Natural killer cell (primary cell): ENCODE measurements around the gene DARS1. TPM values are rescaled to one million over a fixed set of nuclear protein-coding genes. Genes with fewer than 3 reads are reported as not detected.

Experiments
- ATAC-seq, 3 donors: fragments of 150-1000 bp in 2 of 3; fragments of 200-7000 bp in 1 of 3; cut with Tn5 transposase; 1 replicate in 1 of 3; 2 replicates in 2 of 3; pipeline ENCODE4 v1.10.0; 2021; ENCODE audit warnings: mild to moderate bottlenecking in 2 of 3, moderate library complexity in 2 of 3
- DNase-seq, 2 donors: peaks; one replicate each; pipeline versions ENCODE4 v3.0.0 to v3.0.0-alpha.2; 2013 to 2021; ENCODE audit warnings: mixed read lengths in 1 of 2
- H3K27ac ChIP-seq: one replicate; pipeline ENCODE4 v1.5.1; 2013; ENCODE audit warnings: mild to moderate bottlenecking, low read length
- H3K27me3 ChIP-seq: one replicate; pipeline ENCODE4 v1.6.1; 2013; ENCODE audit warnings: low read length; ENCODE audit not compliant: control insufficient read depth, insufficient read depth
- H3K36me3 ChIP-seq: one replicate; pipeline ENCODE4 v1.6.1; 2013; ENCODE audit warnings: low read length; ENCODE audit not compliant: control insufficient read depth, insufficient read depth
- H3K4me1 ChIP-seq: one replicate; pipeline ENCODE4 v1.6.1; 2013; ENCODE audit warnings: low read length; ENCODE audit not compliant: control insufficient read depth, insufficient read depth
- H3K4me3 ChIP-seq: one replicate; pipeline ENCODE4 v1.5.1; 2013; ENCODE audit warnings: low read length
- H3K9me3 ChIP-seq: one replicate; pipeline ENCODE4 v1.6.1; 2013; ENCODE audit warnings: low read length; ENCODE audit not compliant: control insufficient read depth, insufficient read depth
- H3K27ac Mint-ChIP-seq, 2 donors: one replicate each; pipeline ENCODE4 v1.8.0; 2022; ENCODE audit warnings: mild to moderate bottlenecking in 2 of 2, mixed read lengths in 2 of 2, moderate library complexity in 1 of 2
- H3K27me3 Mint-ChIP-seq, 2 donors: one replicate each; pipeline ENCODE4 v1.8.0; 2022; ENCODE audit warnings: low read depth in 2 of 2, mixed read lengths in 2 of 2
- H3K36me3 Mint-ChIP-seq: one replicate; pipeline ENCODE4 v1.8.0; 2022; ENCODE audit warnings: mixed read lengths
- H3K4me1 Mint-ChIP-seq, 2 donors: one replicate each; pipeline ENCODE4 v1.8.0; 2022; ENCODE audit warnings: mixed read lengths in 2 of 2
- H3K4me3 Mint-ChIP-seq: one replicate; pipeline ENCODE4 v1.8.0; 2022; ENCODE audit warnings: mild to moderate bottlenecking, moderate library complexity, mixed read lengths
- H3K9me3 Mint-ChIP-seq, 2 donors: one replicate each; pipeline ENCODE4 v1.8.0; 2022; ENCODE audit warnings: mixed read lengths in 2 of 2
- WGBS: methylation state at CpG from one replicate; pipeline ENCODE4 v1.1.7; 2013; ENCODE audit warnings: missing lambda C conversion rate; ENCODE audit not compliant: insufficient coverage; 5-methylcytosine and 5-hydroxymethylcytosine counted together
- intact Hi-C: fragments of 100-400 bp; cut with micrococcal nuclease; formaldehyde crosslinking; loops from one replicate; pipeline ENCODE4 v1.14.2; 2022
- total RNA-seq, 4 donors: library from RNA; stranded (reverse); fragments of 120-200 nt in 1 of 4; gene quantifications; one replicate each; pipeline versions ENCODE4 v1.2.3 to v1.2.4, GENCODE V29; 2013 to 2022
- TF ChIP-seq, protein P1 (sequence below): fragments of 200-600 bp; IDR thresholded peaks from one replicate; pipeline ENCODE4 v1.8.0; 2022; ENCODE audit warnings: antibody characterized with exemption

Gene DARS1
- total RNA-seq, 3 donors from 2014 or later (not counting 1 experiment from before 2014, with no cell fraction given), result 28.4 to 31.3 (median 30.3) TPM

DNA sequence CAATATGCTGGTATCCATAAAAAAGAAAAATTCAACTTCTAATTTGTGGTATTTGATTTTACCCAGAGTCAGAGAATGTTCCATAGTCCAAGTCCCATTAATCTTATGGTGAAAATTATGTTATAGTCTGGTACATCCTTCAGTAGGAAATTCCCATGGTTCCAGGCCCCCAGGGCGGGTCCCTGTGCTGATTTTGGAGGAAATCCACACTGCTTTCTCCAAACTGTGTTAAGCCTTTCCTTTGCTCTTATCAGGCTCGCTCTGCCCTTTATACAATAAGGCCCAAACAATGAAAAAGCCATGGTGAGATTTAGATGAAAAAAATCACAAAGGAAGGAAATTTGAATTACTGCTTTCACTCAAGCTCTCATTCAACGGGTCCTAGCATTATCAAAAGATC, 46.8 kb upstream of the DARS1 start:
- H3K27ac ChIP-seq, result no peak overlapping the region
- H3K4me3 ChIP-seq, result no peak overlapping the region
- Mint-ChIP-seq H3K9me3 (no peaks in the 10 kb centered on the region), H3K4me1 (no peaks in the 10 kb centered on the region), H3K27ac (no peak overlapping the region), H3K36me3 (no peaks in the 10 kb centered on the region), H3K27me3 (peaks cover 0 to 8% of the 10 kb centered on the region in 2 donors), H3K4me3 (no peak overlapping the region)
- H3K4me1 ChIP-seq, result no peaks in the 10 kb centered on the region
- TF ChIP-seq, protein P1, sequence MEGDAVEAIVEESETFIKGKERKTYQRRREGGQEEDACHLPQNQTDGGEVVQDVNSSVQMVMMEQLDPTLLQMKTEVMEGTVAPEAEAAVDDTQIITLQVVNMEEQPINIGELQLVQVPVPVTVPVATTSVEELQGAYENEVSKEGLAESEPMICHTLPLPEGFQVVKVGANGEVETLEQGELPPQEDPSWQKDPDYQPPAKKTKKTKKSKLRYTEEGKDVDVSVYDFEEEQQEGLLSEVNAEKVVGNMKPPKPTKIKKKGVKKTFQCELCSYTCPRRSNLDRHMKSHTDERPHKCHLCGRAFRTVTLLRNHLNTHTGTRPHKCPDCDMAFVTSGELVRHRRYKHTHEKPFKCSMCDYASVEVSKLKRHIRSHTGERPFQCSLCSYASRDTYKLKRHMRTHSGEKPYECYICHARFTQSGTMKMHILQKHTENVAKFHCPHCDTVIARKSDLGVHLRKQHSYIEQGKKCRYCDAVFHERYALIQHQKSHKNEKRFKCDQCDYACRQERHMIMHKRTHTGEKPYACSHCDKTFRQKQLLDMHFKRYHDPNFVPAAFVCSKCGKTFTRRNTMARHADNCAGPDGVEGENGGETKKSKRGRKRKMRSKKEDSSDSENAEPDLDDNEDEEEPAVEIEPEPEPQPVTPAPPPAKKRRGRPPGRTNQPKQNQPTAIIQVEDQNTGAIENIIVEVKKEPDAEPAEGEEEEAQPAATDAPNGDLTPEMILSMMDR, result no peak
- 77% methylated on average over 2 of the region's 3 CpGs for WGBS
- no peaks in the 10 kb centered on the region for H3K9me3 ChIP-seq
- ATAC-seq (no peak), DNase-seq (no peak)
- intact Hi-C loops, result no loop called here
- H3K27me3 ChIP-seq, result no peaks in the 10 kb centered on the region
- H3K36me3 ChIP-seq, result no peaks in the 10 kb centered on the region

DNA sequence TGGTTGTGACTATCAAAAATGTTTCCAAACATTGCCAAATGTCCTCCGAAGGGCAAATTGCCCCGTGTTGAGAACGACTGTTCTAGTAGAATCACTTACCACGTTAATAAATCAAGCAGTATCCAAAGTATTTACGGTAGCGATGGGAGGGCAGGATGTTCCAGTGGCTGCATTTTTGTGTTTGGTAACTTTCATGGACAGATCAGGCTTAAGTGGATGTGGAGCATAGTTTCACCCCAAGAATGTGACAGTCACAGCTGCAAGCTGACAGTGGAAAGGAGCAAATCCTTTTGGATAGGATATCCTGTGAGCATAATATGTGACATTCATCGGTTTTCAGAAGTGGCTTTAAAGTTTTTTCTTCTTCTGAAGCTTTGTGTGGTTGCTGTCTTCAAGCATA, 46.3 kb upstream of the DARS1 start:
- Histone ChIP-seq H3K9me3 (no peaks in the 10 kb centered on the region), H3K27ac (no peak overlapping the region), H3K4me3 (no peak overlapping the region), H3K36me3 (no peaks in the 10 kb centered on the region), H3K27me3 (no peaks in the 10 kb centered on the region), H3K4me1 (no peaks in the 10 kb centered on the region)
- TF ChIP-seq, protein P1, result no peak
- ATAC-seq (no peak), DNase-seq (no peak)
- H3K9me3 Mint-ChIP-seq, result no peaks in the 10 kb centered on the region
- intact Hi-C loops, result no loop called here
- H3K36me3 Mint-ChIP-seq, result no peaks in the 10 kb centered on the region
- H3K27ac Mint-ChIP-seq, result no peak overlapping the region
- no peaks in the 10 kb centered on the region for H3K4me1 Mint-ChIP-seq
- 80% methylated on average over 7 of the region's 7 CpGs for WGBS
- H3K4me3 Mint-ChIP-seq, result no peak overlapping the region
- peaks cover 0 to 8% of the 10 kb centered on the region in 2 donors for H3K27me3 Mint-ChIP-seq

DNA sequence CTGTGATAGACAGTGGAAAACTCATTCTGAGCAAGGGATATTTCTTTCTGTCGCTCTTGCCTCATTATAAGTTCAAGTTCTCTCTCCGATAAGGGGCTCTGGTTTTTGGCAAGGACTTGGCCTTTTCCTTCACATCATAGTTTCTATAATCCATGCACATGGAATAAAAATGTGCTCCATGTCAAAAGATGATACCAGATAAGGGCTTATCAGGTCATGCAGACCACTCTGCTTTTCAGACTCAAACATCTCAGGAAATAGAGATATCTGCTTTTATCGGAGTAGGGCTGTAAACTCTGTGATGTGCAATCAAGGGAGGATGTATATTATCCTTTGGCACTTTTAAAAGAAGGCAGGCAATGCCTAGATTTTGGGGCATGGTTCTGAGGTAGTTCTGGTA, 45.0 kb upstream of the DARS1 start:
- 49% methylated on average over 3 of the region's 3 CpGs for WGBS
- H3K4me3 Mint-ChIP-seq, result no peak overlapping the region
- H3K27ac Mint-ChIP-seq, result no peak overlapping the region

DNA sequence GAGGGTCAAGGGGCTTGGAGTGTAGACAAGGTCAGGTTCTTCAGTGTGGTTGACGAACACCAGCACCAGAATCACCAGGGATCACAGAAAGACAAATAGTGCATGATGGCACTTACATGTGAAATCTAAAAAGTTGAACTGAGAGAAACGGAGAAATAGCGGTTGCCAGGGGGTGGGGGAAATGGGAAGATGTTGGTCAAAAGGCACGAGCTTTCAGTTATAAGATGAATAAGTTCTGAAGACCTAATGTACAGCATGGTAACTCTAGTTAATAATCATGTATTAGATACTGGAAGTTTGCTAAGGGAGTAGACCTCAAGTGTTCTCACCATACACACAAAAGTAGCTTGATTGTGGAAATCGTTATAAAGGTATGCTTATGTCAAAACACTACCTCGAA, 43.7 kb upstream of the DARS1 start:
- Histone ChIP-seq H3K36me3 (no peaks in the 10 kb centered on the region), H3K4me1 (peaks cover 7% of the 10 kb centered on the region), H3K4me3 (no peak overlapping the region), H3K27me3 (no peaks in the 10 kb centered on the region), H3K27ac (no peak overlapping the region), H3K9me3 (no peaks in the 10 kb centered on the region)
- intact Hi-C loops, result no loop called here
- peaks cover 0 to 13% of the 10 kb centered on the region in 2 donors for H3K4me1 Mint-ChIP-seq
- H3K9me3 Mint-ChIP-seq, result no peaks in the 10 kb centered on the region
- TF ChIP-seq, protein P1, result no peak
- H3K27ac Mint-ChIP-seq, result no peak overlapping the region
- H3K27me3 Mint-ChIP-seq, result peaks cover 0 to 8% of the 10 kb centered on the region in 2 donors
- DNase-seq, result no peak
- H3K36me3 Mint-ChIP-seq, result no peaks in the 10 kb centered on the region
- no peak overlapping the region for H3K4me3 Mint-ChIP-seq
- no peak for ATAC-seq
- 71% methylated on average over 4 of the region's 6 CpGs for WGBS

More for the DNA sequence above, 45.0 kb upstream of the DARS1 start:
- Mint-ChIP-seq H3K9me3 (no peaks in the 10 kb centered on the region), H3K4me1 (peaks cover 0 to 7% of the 10 kb centered on the region in 2 donors), H3K27me3 (peaks cover 0 to 8% of the 10 kb centered on the region in 2 donors), H3K36me3 (no peaks in the 10 kb centered on the region)
- no peaks in the 10 kb centered on the region for H3K27me3 ChIP-seq
- H3K9me3 ChIP-seq, result no peaks in the 10 kb centered on the region
- no peaks in the 10 kb centered on the region for H3K36me3 ChIP-seq
- TF ChIP-seq, protein P1, result no peak
- no peak overlapping the region for H3K4me3 ChIP-seq
- H3K27ac ChIP-seq, result no peak overlapping the region
- no peak for DNase-seq
- no peak for ATAC-seq
- intact Hi-C loops, result no loop called here
- peaks cover 4% of the 10 kb centered on the region for H3K4me1 ChIP-seq
